SK-N-SH (cell line): Measurements from ENCODE around the gene WWOX. TPM values are rescaled to one million over a fixed set of nuclear protein-coding genes. Genes with fewer than 3 reads are reported as not detected.

ENCODE experiments used
- CTCF ChIA-PET: fragments of 300-600, 350-600 bp; formaldehyde crosslinking; extraction: SDS; loops from one replicate; lab custom pipeline; 2021; lab: Yijun Ruan, JAX
- POLR2A ChIA-PET: fragments of 350-600 bp; sonication (Branson Sonifier 250); formaldehyde crosslinking; extraction: SDS; loops from one replicate; lab custom pipeline; 2020; ENCODE audit warnings: antibody characterized with exemption, inconsistent platforms; lab: Yijun Ruan, JAX
- DNase-seq: peaks from one replicate; pipeline ENCODE4 v3.0.0; 2012
- H2AFZ ChIP-seq: fragments of 200-600 bp; sonication (generic); 2 replicates; pipeline ENCODE4 v1.8.1; 2016; ENCODE audit warnings: antibody characterized with exemption, mild to moderate bottlenecking, low read depth
- H3F3A ChIP-seq: fragments of 200-600 bp; sonication (generic); replicated peaks from 2 replicates; pipeline ENCODE3; 2016; ENCODE audit warnings: antibody characterized with exemption, mild to moderate bottlenecking; ENCODE audit not compliant: insufficient read depth
- H3K27ac ChIP-seq, 2 experiments: fragments of 200-500 bp in 1 of 2; fragments of 200-600 bp in 1 of 2; sonication (Bioruptor generic) in 1 of 2; sonication (generic), shearing (Covaris generic) in 1 of 2; 2 replicates each; pipeline versions ENCODE4 v1.5.1 to v1.6.1; 2014 to 2016; ENCODE audit warnings: low read depth in 2 of 2, inconsistent platforms in 1 of 2, low read length in 1 of 2, mild to moderate bottlenecking in 1 of 2, mixed read lengths in 1 of 2
- H3K27me3 ChIP-seq: fragments of 200-600 bp; sonication (generic), shearing (Covaris generic); 2 replicates; pipeline ENCODE4 v1.6.1; 2016; ENCODE audit warnings: mixed run types; ENCODE audit not compliant: insufficient read depth
- H3K36me3 ChIP-seq, 2 experiments: fragments of 200-500 bp in 1 of 2; fragments of 200-600 bp in 1 of 2; sonication (Bioruptor generic) in 1 of 2; sonication (generic) in 1 of 2; replicated peaks in 1 of 2; 2 replicates each; pipeline versions ENCODE3 to v1.5.1; 2014 to 2016; ENCODE audit warnings: low read length in 1 of 2, mild to moderate bottlenecking in 1 of 2; ENCODE audit not compliant: insufficient read depth in 2 of 2, control insufficient read depth in 1 of 2
- H3K4me1 ChIP-seq, 2 experiments: fragments of 200-500 bp in 1 of 2; fragments of 200-600 bp in 1 of 2; sonication (Bioruptor generic) in 1 of 2; sonication (generic), shearing (Covaris generic) in 1 of 2; 2 replicates each; pipeline versions ENCODE4 v1.5.1 to v1.6.1; 2014 to 2016; ENCODE audit warnings: low read depth in 1 of 2, low read length in 1 of 2, mixed run types in 1 of 2; ENCODE audit not compliant: insufficient read depth in 2 of 2, control insufficient read depth in 1 of 2
- H3K4me2 ChIP-seq: fragments of 200-600 bp; sonication (generic), shearing (Covaris generic); 2 replicates; pipeline ENCODE4 v1.6.1; 2017; ENCODE audit warnings: mixed run types
- H3K4me3 ChIP-seq, 2 experiments: fragments of 200-500 bp in 1 of 2; fragments of 200-600 bp in 1 of 2; sonication (Bioruptor generic) in 1 of 2; sonication (generic), shearing (Covaris generic) in 1 of 2; 2 replicates each; pipeline versions ENCODE4 v1.5.1 to v1.8.1; 2014 to 2016; ENCODE audit warnings: low read depth in 2 of 2, inconsistent platforms in 1 of 2, low read length in 1 of 2, mild to moderate bottlenecking in 1 of 2, mixed read lengths in 1 of 2, moderate library complexity in 1 of 2
- H3K79me2 ChIP-seq: fragments of 200-600 bp; sonication (generic); 2 replicates; pipeline ENCODE4 v1.8.1; 2017; ENCODE audit warnings: mild to moderate bottlenecking; ENCODE audit not compliant: insufficient read depth
- H3K9ac ChIP-seq: fragments of 200-600 bp; sonication (generic); 2 replicates; pipeline ENCODE4 v1.6.1; 2017; ENCODE audit warnings: mixed run types
- H3K9me2 ChIP-seq: fragments of 200-600 bp; sonication (generic); 2 replicates; pipeline ENCODE4 v1.6.1; 2017; ENCODE audit warnings: mixed run types
- H3K9me3 ChIP-seq: fragments of 200-600 bp; sonication (generic); 2 replicates; pipeline ENCODE4 v1.6.1; 2017; ENCODE audit warnings: mixed run types, mild to moderate bottlenecking, moderate library complexity
- H4K20me1 ChIP-seq: fragments of 200-600 bp; sonication (generic); 2 replicates; pipeline ENCODE4 v1.6.1; 2017; ENCODE audit warnings: mild to moderate bottlenecking, mixed run types; ENCODE audit not compliant: insufficient read depth
- CTCF ChIP-seq: fragments of 200-600 bp; sonication (generic); IDR thresholded peaks from 2 replicates; pipeline ENCODE4 v1.6.1; 2017; ENCODE audit warnings: antibody characterized with exemption, mild to moderate bottlenecking, moderate library complexity
- EZH2phosphoT487 ChIP-seq: fragments of 200-600 bp; sonication (generic); IDR thresholded peaks from 2 replicates; pipeline ENCODE4 v1.6.1; 2017; ENCODE audit warnings: low read depth, mixed run types, mild to moderate bottlenecking, antibody characterized with exemption, moderate library complexity, borderline replicate concordance
- FOXJ3 ChIP-seq: sonication (generic); formaldehyde crosslinking; IDR thresholded peaks from 2 replicates; pipeline ENCODE4 v1.5.1; 2020; ENCODE audit warnings: mild to moderate bottlenecking, missing genetic modification reagents
- GABPA ChIP-seq: IDR thresholded peaks from 2 replicates; pipeline ENCODE4 v1.4.0; 2012; ENCODE audit warnings: low read depth, mild to moderate bottlenecking
- GATA2 ChIP-seq: sonication (generic); formaldehyde crosslinking; IDR thresholded peaks from 2 replicates; pipeline ENCODE4 v1.5.0; 2020; ENCODE audit warnings: mild to moderate bottlenecking, missing genetic modification reagents
- NRF1 ChIP-seq: IDR thresholded peaks from 2 replicates; pipeline ENCODE4 v1.6.1; 2012; ENCODE audit warnings: low read depth, mild to moderate bottlenecking, low read length
- PBX3 ChIP-seq: IDR thresholded peaks from 2 replicates; pipeline ENCODE4; 2012
- REST ChIP-seq: IDR thresholded peaks from 2 replicates; pipeline ENCODE4 v1.6.1; 2012; ENCODE audit warnings: mild to moderate bottlenecking, low read depth, low read length, moderate library complexity
- RFX5 ChIP-seq: IDR thresholded peaks from 2 replicates; pipeline ENCODE4 v1.6.1; 2012; ENCODE audit warnings: mild to moderate bottlenecking, improper control_type of control experiment, low read length
- SIN3A ChIP-seq: IDR thresholded peaks from 2 replicates; pipeline ENCODE4 v1.6.1; 2012; ENCODE audit warnings: low read depth, mild to moderate bottlenecking, low read length, moderate library complexity, borderline replicate concordance
- SMC3 ChIP-seq: IDR thresholded peaks from 2 replicates; pipeline ENCODE4 v1.6.1; 2012; ENCODE audit warnings: low read depth, low read length, improper control_type of control experiment
- TCF12 ChIP-seq: IDR thresholded peaks from 2 replicates; pipeline ENCODE4 v1.4.0; 2012
- TEAD4 ChIP-seq: IDR thresholded peaks from 2 replicates; pipeline ENCODE4 v1.4.0; 2012; ENCODE audit warnings: mild to moderate bottlenecking, borderline replicate concordance; ENCODE audit not compliant: insufficient read depth
- YY1 ChIP-seq: IDR thresholded peaks from 2 replicates; pipeline ENCODE4 v1.4.0; 2012; ENCODE audit warnings: low read depth, mild to moderate bottlenecking
- ZBTB33 ChIP-seq: IDR thresholded peaks from 2 replicates; pipeline ENCODE4 v1.4.0; 2012; ENCODE audit warnings: low read depth, borderline replicate concordance
- WGBS: methylation state at CpG from one replicate; pipeline ENCODE4 v1.1.6; 2017; ENCODE audit warnings: low lambda C conversion rate; 5-methylcytosine and 5-hydroxymethylcytosine counted together
- polyA plus RNA-seq, 3 experiments: library from polyadenylated mRNA; depleted of rRNA; stranded (reverse); fragments of >200 nt; gene quantifications; 2 replicates each; pipeline ENCODE4 v1.2.3, GENCODE V29; 2012

The WWOX gene
- polyA plus RNA-seq, 1 of the 3 experiments (the other 2 are of a cell fraction), result 10.8 TPM

- Histone ChIP-seq H3K9me2 (no peaks in the 10 kb centered on the region), H3K36me3 (no peaks in the 10 kb centered on the region), H3K9me3 (peaks cover 7% of the 10 kb centered on the region; the same call in 1 of the 2 replicates), H3K27me3 (no peaks in the 10 kb centered on the region), H3K4me3 (no peak overlapping the region), H3F3A (no peaks in the 10 kb centered on the region), H2AFZ (no peak overlapping the region), H4K20me1 (no peaks in the 10 kb centered on the region), H3K27ac (no peak overlapping the region), H3K4me2 (no peak overlapping the region), H3K79me2 (no peaks in the 10 kb centered on the region), H3K9ac (no peak overlapping the region), H3K4me1 (no peaks in the 10 kb centered on the region)
- ChIA-PET CTCF (no interaction called here), POLR2A (no interaction called here)
- TF ChIP-seq CTCF (no peak), TCF12 (no peak), SIN3A (no peak), REST (no peak), EZH2phosphoT487 (no peak)
- WGBS, result 87% methylated on average over 12 of the region's 12 CpGs
- no peak for DNase-seq
Observed at GRCh38 chr16:78163772-78164670, 64.6 kb downstream of the WWOX start.

GRCh38 chr16:78170494-78170933 lies 71.1 kb downstream of the WWOX start:
- no peaks in the 10 kb centered on the region for H3K36me3 ChIP-seq
- WGBS, result 27% methylated on average over 2 of the region's 2 CpGs
- ChIA-PET POLR2A (no interaction called here), CTCF (interaction anchor here (0.6 to 1.3 kb wide), 4 partner anchors 9 to 247 kb away, joined by 3 read pairs; no protein-coding TSS in a partner anchor)
- H2AFZ ChIP-seq, result no peak overlapping the region
- no peaks in the 10 kb centered on the region; a peak in 2 of 4 replicates for H3K4me1 ChIP-seq
- no peaks in the 10 kb centered on the region for H3K9me2 ChIP-seq
- no peaks in the 10 kb centered on the region for H3K27me3 ChIP-seq
- H3K4me2 ChIP-seq, result peak overlapping the region; percentile 7; the same call in 1 of the 2 replicates
- no peak overlapping the region for H3K9ac ChIP-seq
- H3K4me3 ChIP-seq, result no peak overlapping the region
- peak overlapping the region; percentile 39 to 43; a peak in 2 of 4 replicates for H3K27ac ChIP-seq
- peaks cover 5% of the 10 kb centered on the region for H3F3A ChIP-seq
- H4K20me1 ChIP-seq, result no peaks in the 10 kb centered on the region
- no peaks in the 10 kb centered on the region for H3K9me3 ChIP-seq
- DNase-seq, result no peak
- H3K79me2 ChIP-seq, result no peaks in the 10 kb centered on the region
- TF ChIP-seq PBX3, result peak; percentile 62
- peak; percentile 31; the same call in 1 of the 2 replicates for TF ChIP-seq TEAD4
- TF ChIP-seq ZBTB33, result no peak
- no peak for TF ChIP-seq SMC3
- no peak for TF ChIP-seq GATA2 (CRISPR knock-in tag)
- no peak for TF ChIP-seq GABPA
- TF ChIP-seq FOXJ3 (CRISPR knock-in tag), result no peak
- TF ChIP-seq NRF1, result no peak
- no peak for TF ChIP-seq RFX5
- no peak; the same call in 1 of the 2 replicates for TF ChIP-seq YY1
